GM23248 (cell line): ENCODE results near the gene EIF2S1. TPM values are rescaled to one million over a fixed set of nuclear protein-coding genes. Genes with fewer than 3 reads are reported as not detected.

Experiments
- DNase-seq: peaks from one replicate; pipeline ENCODE4 v3.0.0-alpha.2; 2015
- H2AFZ ChIP-seq: fragments of 200-600 bp; sonication (generic); 2 replicates; pipeline ENCODE4 v1.6.1; 2016; ENCODE audit warnings: antibody characterized with exemption
- H3F3A ChIP-seq: fragments of 200-600 bp; sonication (generic); 2 replicates; pipeline ENCODE4 v1.6.1; 2016; ENCODE audit warnings: mild to moderate bottlenecking, antibody characterized with exemption, mixed run types; ENCODE audit not compliant: insufficient read depth
- H3K27ac ChIP-seq: fragments of 200-600 bp; sonication (generic); 2 replicates; pipeline ENCODE4 v1.5.1; 2016; ENCODE audit warnings: mild to moderate bottlenecking
- H3K27me3 ChIP-seq: fragments of 200-600 bp; sonication (generic); replicated peaks from 2 replicates; pipeline ENCODE4 v1.6.1; 2016; ENCODE audit warnings: mild to moderate bottlenecking; ENCODE audit not compliant: insufficient read depth
- H3K36me3 ChIP-seq: fragments of 200-600 bp; sonication (generic); 2 replicates; pipeline ENCODE4 v1.6.1; 2016; ENCODE audit warnings: low read depth, mild to moderate bottlenecking
- H3K4me1 ChIP-seq: fragments of 200-600 bp; sonication (generic); 2 replicates; pipeline ENCODE4 v1.6.1; 2016; ENCODE audit warnings: mild to moderate bottlenecking; ENCODE audit not compliant: insufficient read depth
- H3K4me2 ChIP-seq: fragments of 200-600 bp; sonication (generic); one replicate; pipeline ENCODE4 v1.6.1; 2016; ENCODE audit warnings: mild to moderate bottlenecking; ENCODE audit not compliant: unreplicated experiment
- H3K4me3 ChIP-seq: fragments of 200-600 bp; sonication (generic); 2 replicates; pipeline ENCODE4 v1.5.1; 2016; ENCODE audit warnings: mild to moderate bottlenecking
- H3K79me2 ChIP-seq: fragments of 200-600 bp; sonication (generic); 2 replicates; pipeline ENCODE4 v1.6.1; 2016; ENCODE audit warnings: mild to moderate bottlenecking; ENCODE audit not compliant: insufficient read depth
- H3K9ac ChIP-seq: fragments of 200-600 bp; sonication (generic); 2 replicates; pipeline ENCODE4 v1.6.1; 2016; ENCODE audit warnings: mild to moderate bottlenecking
- H3K9me2 ChIP-seq: fragments of 200-600 bp; sonication (generic); 2 replicates; pipeline ENCODE4 v1.6.1; 2016; ENCODE audit warnings: mixed run types, mild to moderate bottlenecking, moderate library complexity; ENCODE audit not compliant: insufficient read depth
- H3K9me3 ChIP-seq: fragments of 200-600 bp; sonication (generic); one replicate; pipeline ENCODE4 v1.6.1; 2017; ENCODE audit warnings: low read depth
- H4K20me1 ChIP-seq: fragments of 200-600 bp; sonication (generic); 2 replicates; pipeline ENCODE4 v1.6.0; 2016; ENCODE audit not compliant: insufficient read depth
- EZH2 ChIP-seq: fragments of 200-600 bp; sonication (generic); IDR thresholded peaks from 2 replicates; pipeline ENCODE4 v1.6.1; 2018; ENCODE audit warnings: antibody characterized with exemption, mild to moderate bottlenecking; ENCODE audit not compliant: insufficient read depth, poor library complexity, severe bottlenecking
- EZH2phosphoT487 ChIP-seq: fragments of 200-600 bp; sonication (generic); IDR thresholded peaks from 2 replicates; pipeline ENCODE4 v1.6.1; 2018; ENCODE audit warnings: antibody characterized with exemption, moderate library complexity, mild to moderate bottlenecking, low read depth; ENCODE audit not compliant: insufficient read depth
- WGBS, 2 experiments: methylation state at CpG; one replicate each; pipeline ENCODE4 v1.1.6; 2015 to 2017; ENCODE audit warnings: low lambda C conversion rate in 2 of 2, low coverage in 1 of 2; ENCODE audit errors: missing lambda C conversion rate in 2 of 2; 5-methylcytosine and 5-hydroxymethylcytosine counted together
- in situ Hi-C: fragments of 300-500 bp; cut with MboI; formaldehyde crosslinking; loops from 2 replicates; pipeline ENCODE4 v1.15.0; 2020
- polyA plus RNA-seq: library from polyadenylated mRNA; unstranded; fragments of >200 nt; fragmentation: Nextera tagmentation; extraction: Ambion mirVana; gene quantifications from 2 replicates; pipeline ENCODE4 v1.2.1, GENCODE V29; 2016
- total RNA-seq: library from RNA; depleted of rRNA; stranded (reverse); fragments of >200 nt; shearing (Covaris generic); gene quantifications from 2 replicates; pipeline ENCODE4 v1.2.3, GENCODE V29; 2014

The EIF2S1 gene
- total and polyA plus RNA-seq, 2 experiments from 2014 or later = 218 to 232 TPM

GRCh38 chr14:67365476-67365875 is 5.3 kb downstream of the EIF2S1 start:
- H3K27ac ChIP-seq = no peak overlapping the region
- H3K9me2 ChIP-seq = no peaks in the 10 kb centered on the region
- peaks cover 100% of the 10 kb centered on the region for H3K79me2 ChIP-seq
- H3K27me3 ChIP-seq = no peaks in the 10 kb centered on the region
- no peak for DNase-seq
- H3F3A ChIP-seq = 0 out of 2 replicates have a peak, but pooled peaks cover 7% of the 10 kb centered on the region
- TF ChIP-seq EZH2 (no peak), EZH2phosphoT487 (no peak)
- 87 to 92% methylated on average over 4 of the region's 4 CpGs for WGBS, 2 experiments
- H3K4me2 ChIP-seq = no peak overlapping the region
- no peak overlapping the region for H3K4me3 ChIP-seq
- in situ Hi-C loops = no loop called here
- no peak overlapping the region for H3K9ac ChIP-seq
- H3K9me3 ChIP-seq = no peaks in the 10 kb centered on the region
- peaks cover 29% of the 10 kb centered on the region; the same call in 1 of the 2 replicates for H3K4me1 ChIP-seq
- peaks cover 6% of the 10 kb centered on the region; the same call in 1 of the 2 replicates for H4K20me1 ChIP-seq
- H3K36me3 ChIP-seq = peaks cover 50% of the 10 kb centered on the region
- no peak overlapping the region for H2AFZ ChIP-seq

GRCh38 chr14:67370830-67371229 is 10.7 kb downstream of the EIF2S1 start:
- Histone ChIP-seq H3K4me1 (peaks cover 3% of the 10 kb centered on the region; the same call in 1 of the 2 replicates), H3K27ac (no peak overlapping the region), H3K9ac (no peak overlapping the region), H3K79me2 (peaks cover 97% of the 10 kb centered on the region), H3K9me2 (no peaks in the 10 kb centered on the region), H4K20me1 (no peaks in the 10 kb centered on the region), H3K27me3 (no peaks in the 10 kb centered on the region), H3K36me3 (peaks cover 76% of the 10 kb centered on the region), H3F3A (peaks cover 7% of the 10 kb centered on the region; the same call in 1 of the 2 replicates), H3K4me2 (no peak overlapping the region), H3K4me3 (no peak overlapping the region), H2AFZ (no peak overlapping the region), H3K9me3 (no peaks in the 10 kb centered on the region)
- WGBS, 2 experiments = 94 to 95% methylated on average over 5 of the region's 5 CpGs
- DNase-seq = peak; percentile 36
- TF ChIP-seq EZH2 (no peak), EZH2phosphoT487 (no peak)
- in situ Hi-C loops = no loop called here

DNA sequence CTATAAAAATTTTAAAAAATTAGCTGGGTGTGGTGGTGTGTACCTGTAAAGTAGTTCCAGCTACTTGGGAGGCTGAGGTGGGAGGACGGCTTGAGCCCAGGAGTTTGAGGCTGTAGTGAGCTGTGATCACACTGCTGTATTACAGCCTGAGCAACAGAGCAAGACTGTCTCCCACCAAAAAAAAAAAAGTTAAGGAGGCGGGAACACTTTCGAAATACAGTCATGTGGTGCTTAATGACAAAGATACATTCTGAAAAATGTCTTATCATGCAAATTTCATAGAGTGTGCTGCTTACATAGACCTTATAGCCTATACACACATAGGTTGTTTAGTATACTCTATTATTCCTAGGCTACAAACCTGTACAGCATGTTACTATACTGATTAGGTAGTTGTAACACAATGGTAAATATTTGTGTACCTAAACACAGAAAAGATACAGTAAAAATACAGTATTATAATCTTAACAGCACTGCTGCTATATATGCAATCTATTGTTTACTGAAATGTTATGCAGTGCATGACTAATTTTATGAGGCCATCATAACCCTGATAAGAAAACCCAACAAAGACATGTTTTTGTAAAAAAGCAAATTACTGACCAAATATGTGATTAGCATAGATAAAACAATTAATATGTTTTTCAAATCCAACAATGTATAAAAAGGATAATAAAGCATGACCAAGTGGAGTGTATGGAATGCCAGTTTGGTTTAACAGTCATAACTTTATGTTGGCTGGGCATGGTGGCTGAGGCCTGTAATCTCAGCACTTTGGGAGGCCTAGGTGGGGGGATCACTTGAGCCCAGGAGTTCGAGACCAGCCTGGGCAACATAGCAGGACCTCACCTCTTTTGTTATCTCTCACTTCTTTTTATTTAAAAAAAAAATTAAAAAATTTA is 11.4 kb downstream of the EIF2S1 start:
- H3K27me3 ChIP-seq = no peaks in the 10 kb centered on the region
- H3F3A ChIP-seq = peaks cover 5% of the 10 kb centered on the region; the same call in 1 of the 2 replicates
- H3K9ac ChIP-seq = no peak overlapping the region
- TF ChIP-seq EZH2phosphoT487 (no peak), EZH2 (no peak)
- DNase-seq = no peak
- H3K4me3 ChIP-seq = no peak overlapping the region
- peaks cover 3% of the 10 kb centered on the region; the same call in 1 of the 2 replicates for H3K4me1 ChIP-seq
- no peak overlapping the region for H2AFZ ChIP-seq
- no peak overlapping the region for H3K4me2 ChIP-seq
- H3K9me3 ChIP-seq = no peaks in the 10 kb centered on the region
- peaks cover 76% of the 10 kb centered on the region for H3K36me3 ChIP-seq
- no peaks in the 10 kb centered on the region for H3K9me2 ChIP-seq
- in situ Hi-C loops = no loop called here
- H4K20me1 ChIP-seq = no peaks in the 10 kb centered on the region
- 96 to 97% methylated on average over 4 of the region's 4 CpGs for WGBS, 2 experiments
- H3K27ac ChIP-seq = no peak overlapping the region
- peaks cover 93% of the 10 kb centered on the region for H3K79me2 ChIP-seq

GRCh38 chr14:67372833-67373232 is 12.7 kb downstream of the EIF2S1 start:
- Histone ChIP-seq H3K27ac (no peak overlapping the region), H2AFZ (no peak overlapping the region), H3K4me1 (peaks cover 3% of the 10 kb centered on the region; the same call in 1 of the 2 replicates), H3K9ac (no peak overlapping the region), H3K4me3 (no peak overlapping the region), H3K79me2 (peaks cover 80% of the 10 kb centered on the region), H3K9me3 (no peaks in the 10 kb centered on the region), H3F3A (peaks cover 4% of the 10 kb centered on the region; the same call in 1 of the 2 replicates), H3K36me3 (peaks cover 84% of the 10 kb centered on the region), H3K27me3 (no peaks in the 10 kb centered on the region), H4K20me1 (no peaks in the 10 kb centered on the region), H3K4me2 (no peak overlapping the region), H3K9me2 (no peaks in the 10 kb centered on the region)
- 100% methylated on average over 1 of the region's 1 CpG for WGBS, 2 experiments
- TF ChIP-seq EZH2 (no peak), EZH2phosphoT487 (no peak)
- in situ Hi-C loops = no loop called here
- DNase-seq = no peak
